ENCODE results near the gene GUCY1A2.

GUCY1A2 gene

DNA sequence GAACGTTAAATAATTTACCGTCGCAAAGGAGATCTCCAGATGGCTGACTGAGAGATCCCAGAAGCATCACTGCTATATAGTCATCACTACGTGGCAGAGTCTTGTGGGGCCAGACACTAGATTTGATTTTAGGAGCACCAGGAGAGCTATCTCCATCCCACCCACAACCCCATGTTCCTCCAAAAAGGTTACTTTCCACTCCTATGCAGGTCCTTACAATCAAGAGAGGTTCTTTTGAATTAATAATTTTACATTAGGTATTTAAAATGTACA, 19.4 kb downstream of the GUCY1A2 start:
- no peak for DNase-seq (ENCODE audit: low read depth)

DNA sequence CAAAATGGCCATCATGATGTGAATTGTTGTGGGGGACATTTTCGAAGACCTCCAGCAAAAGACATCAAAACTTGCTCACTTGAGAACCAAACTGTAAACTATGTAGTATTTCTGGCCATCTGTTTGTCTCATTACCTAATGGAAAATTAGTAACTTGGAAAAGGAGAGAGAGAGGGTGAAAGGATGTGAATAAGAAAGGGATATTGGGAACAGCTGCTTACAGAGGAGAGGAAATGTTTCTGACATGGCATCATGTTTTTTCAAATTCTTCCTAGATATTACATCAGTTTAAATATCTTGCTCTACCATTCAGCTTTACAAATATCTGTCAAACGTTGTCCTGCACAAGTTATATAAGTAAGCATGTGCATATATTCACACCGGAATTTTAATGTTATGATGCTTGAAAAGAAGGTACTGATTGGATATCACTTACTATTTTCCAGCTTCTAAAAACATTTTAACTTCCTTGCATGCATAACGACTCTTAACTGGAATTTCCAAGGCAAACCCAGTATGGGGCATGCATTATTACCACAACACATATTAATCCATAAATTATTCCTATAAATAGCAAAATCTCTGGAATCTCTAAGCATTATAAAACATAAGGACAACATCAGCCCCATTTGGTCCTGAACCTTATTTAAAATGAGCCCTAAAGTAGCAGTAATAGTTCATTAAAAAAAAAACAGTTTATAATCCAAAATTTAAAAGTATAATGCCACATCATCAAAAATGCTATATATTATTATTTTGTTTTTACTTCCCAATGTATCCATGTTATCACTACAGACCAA, 20.0 kb downstream of the GUCY1A2 start:
- no peak for DNase-seq (ENCODE audit: low read depth)

DNA sequence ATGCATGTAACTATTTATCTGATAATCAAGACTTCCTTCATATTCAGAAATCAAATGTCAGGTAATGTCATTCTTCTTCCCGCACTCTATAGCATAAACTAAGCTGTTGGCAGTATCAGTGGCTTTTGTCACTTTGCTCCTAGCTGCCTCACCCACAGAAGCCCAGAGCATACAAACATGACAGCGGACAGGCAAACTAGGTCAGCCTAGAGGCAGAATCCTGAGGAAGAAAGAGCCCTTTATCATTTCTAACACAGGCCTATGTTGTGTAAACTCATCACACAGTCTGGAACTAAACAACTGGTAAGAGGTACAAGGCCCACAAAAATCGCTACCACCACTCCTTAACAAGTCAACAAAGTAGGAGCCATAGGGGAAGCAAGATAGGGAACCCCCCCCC, 21.0 kb downstream of the GUCY1A2 start:
- no peak for DNase-seq (ENCODE audit: low read depth)

DNA sequence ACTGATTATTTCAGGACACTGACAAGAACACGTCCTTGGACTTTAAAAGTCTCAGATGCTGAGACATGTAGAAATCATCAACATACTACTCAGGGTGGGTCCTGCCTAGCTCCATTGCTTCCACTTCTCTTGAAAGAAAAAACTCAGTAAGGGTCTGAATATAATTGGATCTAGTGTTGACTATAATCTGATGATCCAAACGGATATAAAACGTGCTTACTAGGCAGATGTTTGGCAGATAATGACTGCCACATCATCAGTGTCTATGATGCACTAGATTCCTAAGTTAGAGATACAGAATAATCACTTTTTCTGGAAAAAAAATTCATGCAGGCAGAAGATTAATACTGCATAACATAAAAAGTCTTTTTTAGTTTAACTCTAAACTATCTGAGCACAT, 21.6 kb downstream of the GUCY1A2 start:
- no peak for DNase-seq (ENCODE audit: low read depth)

DNA sequence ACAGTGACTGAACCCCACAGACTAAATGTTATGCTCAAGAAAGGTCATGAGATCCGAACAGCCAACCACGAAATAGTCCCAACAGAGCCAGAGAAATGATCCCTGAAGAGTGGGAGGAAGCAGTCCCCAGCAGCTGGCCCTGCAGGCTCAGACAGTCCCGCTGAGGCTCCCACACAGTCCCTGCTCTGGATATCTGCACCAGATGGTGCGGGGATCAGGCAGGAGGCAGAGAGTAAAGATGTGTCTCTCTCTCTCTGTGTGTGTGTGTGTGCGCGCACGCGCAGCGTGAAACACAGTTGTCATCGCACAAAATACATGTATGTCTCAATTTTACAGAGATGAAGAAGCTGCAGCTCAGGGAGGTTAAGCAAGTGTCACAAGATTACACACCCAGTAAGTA, 27.9 kb downstream of the GUCY1A2 start:
- DNase-seq (ENCODE audit: low read depth) = no peak

DNA sequence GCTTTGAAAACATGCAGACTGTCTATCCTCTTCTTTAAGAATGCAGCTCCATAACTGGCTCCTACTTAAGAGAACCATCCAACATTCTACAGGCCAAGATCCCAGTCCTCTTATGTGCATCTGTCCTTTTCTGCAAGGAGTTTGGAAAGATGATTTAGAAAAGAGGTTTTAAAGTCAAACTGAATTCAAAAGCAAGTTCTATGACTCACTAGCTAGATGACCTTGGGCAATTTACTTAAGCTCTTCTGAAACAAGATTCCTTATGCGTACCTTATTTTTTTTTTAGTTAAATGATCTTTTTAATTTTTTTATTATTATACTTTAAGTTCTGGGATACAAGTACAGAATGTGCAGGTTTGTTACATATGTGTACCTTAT, 29.2 kb downstream of the GUCY1A2 start:
- DNase-seq (ENCODE audit: low read depth) = no peak

DNA sequence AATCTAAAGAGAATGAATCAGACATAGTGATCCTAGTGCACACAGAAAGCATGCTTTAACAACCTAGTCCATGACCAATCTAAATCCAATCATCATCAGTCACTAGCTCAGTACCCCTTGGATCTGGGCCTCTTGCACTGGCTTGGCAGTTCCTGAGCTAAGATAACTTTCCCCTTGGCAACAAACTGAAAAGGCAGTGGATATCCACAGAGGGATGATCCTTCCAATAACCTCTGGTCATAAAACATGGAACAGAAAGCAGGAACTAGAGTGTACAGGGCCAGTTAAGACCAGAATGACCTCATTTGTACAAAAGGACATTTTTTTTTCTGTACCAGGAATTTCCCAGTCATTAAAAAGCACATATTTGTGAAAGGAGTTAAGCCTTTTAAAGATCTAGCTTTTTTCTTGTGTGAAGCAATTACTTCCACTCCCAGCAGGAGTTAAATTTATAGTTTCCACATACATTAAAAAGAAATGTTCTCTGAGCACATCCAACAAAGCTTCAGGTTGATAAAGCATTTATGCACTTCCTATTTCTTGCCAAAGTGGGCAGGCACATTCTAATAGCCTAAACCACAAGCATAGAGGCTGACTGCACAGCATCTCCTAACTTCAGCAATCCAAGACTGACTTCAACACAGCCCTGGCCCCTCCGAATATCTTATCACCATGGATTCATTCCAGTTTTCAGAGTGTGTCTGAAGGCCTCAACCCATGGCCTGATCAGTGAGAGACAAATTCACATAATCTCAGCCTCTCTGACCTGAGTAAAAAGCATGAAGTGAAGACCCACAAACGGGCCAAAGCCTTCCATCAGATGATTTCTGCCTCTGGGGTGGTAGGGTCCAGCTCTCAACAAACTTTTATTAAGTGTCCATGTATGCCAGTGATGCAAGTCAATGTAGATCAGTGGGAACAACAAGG, 29.9 kb downstream of the GUCY1A2 start:
- no peak for DNase-seq (ENCODE audit: low read depth)

DNA sequence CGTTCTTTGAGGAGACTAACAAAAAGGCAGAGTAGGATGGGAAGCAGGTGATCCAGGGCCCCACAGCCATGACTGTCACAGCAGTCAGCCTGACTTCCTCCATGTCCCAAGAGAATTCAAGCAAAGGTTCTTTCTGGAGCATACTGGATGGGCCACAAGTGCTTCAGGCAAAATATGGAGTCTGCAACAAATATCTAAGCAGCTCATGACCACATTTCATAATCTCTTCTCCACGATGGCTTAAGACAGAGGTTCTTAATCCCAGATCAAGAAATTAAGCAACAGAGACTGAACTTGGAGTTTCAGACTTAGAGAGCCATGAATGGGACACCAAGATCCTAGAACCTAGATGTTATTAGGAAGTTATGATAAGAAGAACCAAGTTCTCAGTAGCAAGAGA, 31.6 kb downstream of the GUCY1A2 start:
- no peak for DNase-seq (ENCODE audit: low read depth)

DNA sequence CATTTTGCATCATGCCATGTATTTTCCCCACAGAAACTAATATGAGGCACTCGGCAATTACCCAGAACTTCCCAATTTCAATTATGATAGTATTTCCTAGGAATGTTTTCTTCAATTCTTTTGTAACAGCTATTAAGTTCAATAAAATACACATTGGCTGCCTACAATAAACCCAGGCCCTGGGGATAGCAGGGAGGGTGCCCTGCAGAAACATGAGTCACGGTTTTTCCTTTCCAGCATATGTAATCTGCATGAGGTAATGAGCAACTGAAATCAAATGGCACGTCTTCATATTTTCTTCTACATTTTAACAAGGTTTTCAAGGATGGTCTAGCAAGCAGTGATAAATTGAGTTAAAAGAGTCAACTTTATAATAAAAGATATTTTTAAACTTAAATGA, 32.0 kb downstream of the GUCY1A2 start:
- no peak for DNase-seq (ENCODE audit: low read depth)

DNA sequence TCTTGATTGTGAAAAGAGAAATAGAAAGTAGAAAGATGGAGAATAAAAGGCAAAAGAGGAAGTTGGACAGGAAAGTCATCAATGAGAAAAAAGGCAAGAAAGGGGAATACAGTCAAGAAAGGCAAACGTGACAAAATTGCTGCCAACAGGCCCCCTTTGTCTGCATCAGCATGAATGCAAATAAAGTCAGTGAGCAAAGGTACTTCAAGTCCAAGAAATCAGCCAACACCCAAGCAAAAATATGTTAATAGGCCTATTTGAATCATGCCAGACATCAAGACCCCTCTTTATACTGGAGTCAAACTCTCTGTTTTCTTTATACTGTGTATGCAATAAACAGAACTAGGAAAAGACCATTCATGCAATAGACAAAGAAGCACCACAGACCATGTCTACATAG, 34.3 kb downstream of the GUCY1A2 start:
- DNase-seq (ENCODE audit: low read depth) = no peak

DNA sequence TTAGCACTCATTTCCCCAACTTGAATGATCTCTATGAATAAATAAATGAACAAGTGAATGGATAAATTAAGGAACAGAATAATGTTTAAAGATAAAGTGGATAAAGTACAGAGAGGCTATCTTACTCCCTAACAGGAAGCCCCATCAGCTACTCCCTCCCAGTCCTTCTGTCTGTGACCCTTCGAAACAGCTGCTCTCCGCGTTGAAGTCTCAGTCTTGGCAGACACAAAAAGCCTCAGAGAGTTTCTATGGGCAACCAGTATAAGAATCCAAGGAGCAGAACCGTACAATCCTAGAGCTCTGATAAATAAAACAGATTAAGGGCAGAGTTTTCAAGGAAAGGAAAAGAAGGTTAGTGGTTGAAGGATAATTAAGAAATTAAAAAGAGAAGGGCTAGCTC, 35.0 kb downstream of the GUCY1A2 start:
- no peak for DNase-seq (ENCODE audit: low read depth)

DNA sequence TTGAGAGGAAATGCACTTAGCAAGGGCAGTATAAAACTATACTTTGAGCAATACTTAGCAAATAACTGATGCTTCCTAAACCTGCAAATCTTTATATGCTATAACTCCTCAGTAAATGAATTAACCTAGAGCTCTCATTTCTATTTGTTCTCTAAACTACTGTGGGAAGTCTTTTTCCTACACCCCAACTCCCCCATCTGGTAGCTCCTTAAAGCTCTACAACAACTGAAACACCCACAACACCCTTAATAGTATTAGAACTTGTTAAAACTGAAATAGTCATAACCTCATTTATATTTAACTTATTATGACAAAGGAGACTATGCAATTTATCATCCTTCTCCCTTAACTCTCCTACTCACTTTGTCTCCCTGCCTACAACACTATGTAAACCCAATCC, 43.4 kb downstream of the GUCY1A2 start:
- no peak for DNase-seq (ENCODE audit: low read depth)

DNA sequence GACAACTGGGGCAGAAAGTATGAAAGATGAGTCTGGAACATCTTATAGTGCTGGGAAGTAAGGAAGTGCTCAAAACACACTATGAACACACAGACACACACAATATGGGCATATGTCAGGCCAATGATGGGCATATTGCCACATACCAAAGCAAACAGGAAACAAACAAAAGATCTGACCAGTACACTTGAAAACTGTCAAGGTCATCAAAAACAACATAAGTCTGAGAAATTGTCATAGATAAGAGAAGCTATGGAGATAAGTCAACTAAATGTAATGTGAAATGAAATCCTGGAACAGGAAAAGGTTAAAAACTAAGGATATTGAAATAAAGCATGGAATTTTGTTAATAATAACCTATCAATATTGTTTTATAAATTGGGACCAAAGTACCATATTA, 46.4 kb downstream of the GUCY1A2 start:
- DNase-seq (ENCODE audit: low read depth) = no peak

DNA sequence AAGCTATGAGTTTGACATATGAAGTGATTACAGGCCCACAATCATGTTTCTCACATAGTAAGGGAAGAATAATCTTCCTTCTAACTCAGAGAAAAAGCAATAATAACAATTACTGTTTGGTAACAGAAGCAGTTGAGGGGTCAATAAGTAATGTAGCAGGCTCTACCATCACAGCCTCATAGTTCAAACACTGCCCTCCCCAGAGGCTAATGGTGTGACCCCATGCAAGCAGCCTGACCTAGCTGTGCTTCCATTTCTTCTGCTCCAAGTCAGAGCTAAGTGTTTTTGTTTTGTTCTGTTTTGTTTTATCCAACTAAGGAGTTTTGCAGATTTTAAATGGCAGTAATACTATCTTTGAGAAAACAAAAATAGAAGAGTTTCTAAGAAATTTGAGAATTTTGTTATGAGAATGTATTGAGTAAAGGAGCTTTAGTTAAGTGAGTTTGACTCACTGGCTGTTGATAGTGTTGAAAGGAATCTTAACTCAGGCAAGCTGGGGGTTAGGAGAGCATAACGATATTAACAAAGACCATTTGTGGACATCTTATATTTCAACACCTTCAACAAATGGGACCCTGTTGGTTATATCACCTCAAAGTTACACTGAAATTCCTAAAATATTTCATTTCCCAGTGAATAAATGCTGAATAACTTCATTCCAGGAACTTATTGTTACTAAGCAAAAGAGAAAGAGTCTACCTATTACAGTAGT, 48.5 kb downstream of the GUCY1A2 start:
- DNase-seq (ENCODE audit: low read depth) = no peak

DNA sequence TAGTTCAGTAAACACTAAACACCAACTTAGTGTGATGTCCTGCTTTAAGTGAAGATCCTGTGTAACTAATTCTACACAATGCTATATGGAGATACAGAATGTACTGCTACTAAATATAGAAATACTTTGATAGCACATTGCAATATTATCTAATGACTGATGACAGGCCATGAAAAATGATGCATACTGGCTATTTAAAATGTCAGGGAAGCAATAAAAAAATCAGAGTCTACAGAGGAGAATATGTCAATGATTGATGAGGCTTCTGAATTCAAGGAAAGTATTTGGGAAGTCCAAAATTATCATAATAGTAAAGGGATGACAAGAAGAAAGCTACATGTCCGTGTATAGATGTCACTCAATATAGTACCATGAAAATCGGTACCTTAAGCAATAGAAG, 55.3 kb downstream of the GUCY1A2 start:
- no peak for DNase-seq (ENCODE audit: low read depth)

DNA sequence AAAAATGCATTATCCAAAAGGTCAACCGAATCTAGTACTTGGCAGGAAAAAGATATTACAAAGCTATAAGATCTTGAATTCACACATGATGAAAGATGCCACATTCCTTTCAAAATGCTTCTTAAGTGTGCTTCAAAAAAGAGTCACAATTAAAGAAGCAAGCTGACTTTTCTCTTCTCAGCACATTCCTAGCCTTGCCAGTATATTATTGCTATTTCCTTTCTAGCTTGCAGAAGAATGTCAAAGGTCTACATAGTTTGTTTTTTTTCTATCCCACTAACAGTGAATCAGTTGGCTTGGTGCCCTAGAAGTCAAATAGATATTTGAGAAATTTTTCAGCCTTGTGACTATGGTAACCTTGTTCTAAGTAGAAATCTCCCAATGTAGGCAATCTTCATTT, 56.8 kb downstream of the GUCY1A2 start:
- no peak for DNase-seq (ENCODE audit: low read depth)

DNA sequence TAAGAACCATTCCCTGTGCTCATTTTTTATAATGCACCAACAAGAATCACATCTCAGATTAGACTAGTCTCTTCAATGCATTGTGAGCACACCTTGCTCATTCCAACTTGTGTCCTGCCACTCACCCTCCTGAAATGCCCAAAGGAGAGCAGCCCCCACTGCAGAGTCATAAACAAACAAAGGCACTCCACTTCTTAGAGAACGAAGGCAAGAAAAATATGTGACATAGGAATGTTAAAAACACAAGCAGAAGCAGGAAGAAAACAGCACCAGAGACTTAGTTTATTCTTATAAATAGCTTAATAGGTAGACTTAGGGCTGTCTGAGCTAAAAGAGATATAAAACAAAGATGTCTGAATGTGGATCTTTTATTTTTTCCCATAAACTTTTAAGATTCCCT, 57.2 kb downstream of the GUCY1A2 start:
- no peak for DNase-seq (ENCODE audit: low read depth)

DNA sequence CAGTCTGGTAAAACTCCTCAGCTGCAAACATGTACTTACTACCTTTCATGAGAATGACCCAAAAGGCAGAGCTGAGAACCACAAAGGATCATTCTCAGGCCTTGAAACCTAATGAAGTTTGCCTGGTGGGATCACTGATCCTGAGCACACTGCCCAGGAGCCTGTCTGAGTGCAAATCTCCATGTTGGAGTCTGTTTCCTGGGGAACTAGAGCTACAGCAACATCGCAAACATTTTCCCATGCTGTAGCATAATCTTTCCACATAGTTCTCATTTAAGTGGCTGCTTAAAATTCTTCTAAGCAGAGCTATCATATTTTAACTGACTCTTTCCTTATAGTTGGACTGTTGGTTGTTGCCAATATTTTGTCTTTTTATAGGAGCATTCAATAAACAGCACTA, 58.5 kb downstream of the GUCY1A2 start:
- no peak for DNase-seq (ENCODE audit: low read depth)

DNA sequence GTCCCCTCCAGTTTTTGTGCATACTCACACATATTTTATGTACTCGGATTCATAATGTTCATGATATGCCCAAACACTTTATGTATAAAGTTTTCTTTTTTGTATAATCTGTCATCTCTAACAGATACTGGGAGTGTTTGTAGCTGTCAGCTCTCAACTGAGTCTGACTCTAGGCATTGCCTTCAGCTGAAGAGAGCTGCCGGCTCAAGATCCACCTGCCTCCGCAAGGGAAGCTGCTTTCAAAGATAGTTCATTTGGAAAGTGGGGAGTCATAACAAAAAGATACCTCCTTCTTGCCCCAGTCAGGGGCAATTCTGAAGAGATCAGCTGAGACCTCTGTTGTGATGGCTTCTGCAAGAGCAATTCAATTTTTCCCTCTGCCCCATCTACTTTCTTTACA, 58.9 kb downstream of the GUCY1A2 start:
- no peak for DNase-seq (ENCODE audit: low read depth)

DNA sequence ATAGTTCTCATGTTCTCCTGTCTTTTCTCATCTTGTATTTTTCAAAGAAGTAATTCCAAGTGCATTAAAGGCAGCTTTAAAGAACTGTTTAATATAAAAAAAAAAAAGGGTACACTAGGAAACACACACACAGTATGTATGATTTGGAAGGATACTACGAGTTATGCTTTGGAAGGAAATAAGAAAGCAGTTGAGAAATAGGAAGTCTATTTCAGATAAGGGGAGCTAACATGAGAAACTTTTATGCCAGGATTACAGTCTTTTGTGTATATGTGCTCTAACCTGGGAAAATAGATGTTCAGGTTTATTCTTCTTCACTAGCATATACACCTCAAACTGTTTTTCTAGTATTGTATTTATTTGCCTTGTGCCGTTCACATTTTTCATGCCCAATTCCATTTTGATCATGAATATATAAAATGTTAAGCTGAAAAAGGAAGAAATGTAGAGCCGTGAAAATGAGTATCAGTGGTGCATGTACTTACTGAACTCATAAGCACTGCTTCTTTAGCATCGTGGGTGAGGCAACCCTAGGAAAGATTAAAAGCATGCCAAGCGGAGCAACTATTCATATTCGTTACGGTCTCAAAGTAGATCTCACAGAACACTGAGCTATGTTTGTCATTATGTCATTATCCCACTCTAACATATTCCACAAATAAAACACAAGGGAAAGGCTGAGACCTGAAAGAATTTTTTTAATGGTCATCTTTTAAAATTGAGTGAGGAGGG, 59.6 kb downstream of the GUCY1A2 start:
- no peak for DNase-seq (ENCODE audit: low read depth)

DNA sequence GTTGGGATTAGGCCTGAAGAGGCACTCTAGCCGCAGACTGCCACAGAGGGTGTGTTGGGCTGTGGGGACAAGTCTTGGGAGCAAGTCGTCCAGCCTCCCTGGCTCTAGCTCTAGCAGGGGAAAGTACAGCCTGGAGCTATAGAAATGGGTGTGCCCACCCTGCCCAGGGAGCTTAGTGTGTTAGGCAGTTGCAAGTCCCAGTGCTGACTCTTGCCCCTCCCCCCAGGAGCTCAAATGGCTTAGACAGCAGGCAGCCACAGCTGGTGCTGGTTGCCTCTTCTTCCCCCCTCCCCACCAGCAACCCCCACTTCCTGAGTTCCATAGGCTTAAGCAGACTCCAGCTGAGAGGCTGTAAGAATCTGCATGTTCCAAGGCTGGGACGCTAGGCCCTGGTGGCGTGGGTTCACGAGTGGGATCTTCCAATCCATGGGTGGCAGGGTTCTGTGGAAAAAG, 61.2 kb downstream of the GUCY1A2 start:
- no peak for DNase-seq (ENCODE audit: low read depth)

DNA sequence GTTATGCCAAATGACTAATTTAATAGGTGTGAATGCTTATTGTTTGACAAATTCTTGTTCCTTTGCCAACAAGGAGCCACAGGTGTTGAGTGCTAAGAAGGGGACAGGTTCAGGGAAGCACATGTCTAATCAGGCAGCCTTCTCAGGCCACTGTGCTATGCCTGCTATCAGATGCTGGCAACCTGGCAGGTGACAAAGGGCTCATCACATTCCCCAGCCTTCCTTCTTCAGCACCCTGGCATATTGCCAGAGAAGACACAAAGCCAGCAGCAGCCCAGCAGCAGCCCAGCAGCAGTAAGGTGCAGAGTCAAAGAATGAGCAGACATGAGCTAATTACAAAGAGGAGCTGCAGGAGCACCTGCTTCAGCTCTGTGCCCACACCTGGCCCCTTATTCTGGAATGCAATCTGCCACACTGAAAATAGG, 68.2 kb downstream of the GUCY1A2 start:
- DNase-seq (ENCODE audit: low read depth) = no peak

Data from stimulated activated CD4-positive, alpha-beta T cell treated with anti-CD3 and anti-CD28 coated beads, Interleukin-2, amount 100 ng/mL, for 4 hours (primary cell).